ENCODE data around the gene PCBD2.

PCBD2 gene

GRCh38 chr5:135008556-135008955 is 103.6 kb downstream of the PCBD2 start:
- DNase-seq, result no peak

- no peak for DNase-seq
Measured at GRCh38 chr5:135008981-135009735, 104.2 kb downstream of the PCBD2 start.

GRCh38 chr5:135009736-135010501 is 105.0 kb downstream of the PCBD2 start:
- no peak for DNase-seq

- no peak for DNase-seq
Measured at GRCh38 chr5:135010502-135011354, 105.8 kb downstream of the PCBD2 start.

- DNase-seq, result no peak
Measured at GRCh38 chr5:135011355-135012032, 106.6 kb downstream of the PCBD2 start.

- DNase-seq, result no peak
Measured at GRCh38 chr5:135012033-135012588, 107.2 kb downstream of the PCBD2 start.

Measured in stimulated activated CD4-positive, alpha-beta T cell treated with anti-CD3 and anti-CD28 coated beads, Interleukin-4, amount 100 ng/mL, for 24 hours (primary cell).